Fibroblast of pulmonary artery (primary cell): ENCODE measurements around the gene BHLHE41.
A peak's percentile ranks its signal among the peaks of the same experiment; 100 is the strongest.

Experiments used
- DNase-seq: peaks from one replicate; pipeline ENCODE4 v3.0.0-alpha.2; 2010; ENCODE audit warnings: low read depth
- H3K4me3 ChIP-seq: replicated peaks from 2 replicates; pipeline ENCODE4 v1.5.1; 2011; ENCODE audit warnings: low read depth, mild to moderate bottlenecking, control low read depth, low read length, moderate library complexity
- CTCF ChIP-seq: IDR thresholded peaks from 2 replicates; pipeline ENCODE4 v1.5.1; 2011; ENCODE audit warnings: mild to moderate bottlenecking, control low read depth, low read length, inconsistent platforms; ENCODE audit errors: missing control alignments

The BHLHE41 gene

DNA sequence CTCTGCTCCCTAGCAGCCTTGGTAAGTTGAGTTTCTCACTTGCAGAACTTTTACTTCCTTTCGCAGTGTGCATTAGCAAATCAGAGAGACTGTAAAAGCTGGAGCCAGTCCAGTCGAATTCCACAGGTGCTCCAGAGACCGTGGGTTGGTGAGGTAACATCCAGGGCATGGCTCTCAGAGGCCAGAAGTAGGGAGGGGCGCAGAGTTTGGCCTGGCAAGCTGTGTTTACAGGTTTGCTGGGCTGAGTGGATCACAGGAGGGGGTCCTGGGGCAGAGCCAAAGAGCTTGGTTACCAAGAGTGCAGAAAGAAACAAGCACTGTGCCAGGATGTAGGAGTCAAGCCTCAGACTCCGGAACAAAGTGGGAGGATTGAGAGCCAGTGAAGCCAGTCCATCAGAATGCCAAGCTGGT lies 10.2 kb upstream of the BHLHE41 start:
- DNase-seq: peak; percentile 52
- no peak overlapping the region for H3K4me3 ChIP-seq
- no peak for TF ChIP-seq CTCF

GRCh38 chr12:26134540-26134939 lies 9.7 kb upstream of the BHLHE41 start:
- H3K4me3 ChIP-seq: no peak overlapping the region
- TF ChIP-seq CTCF: no peak
- no peak for DNase-seq

- no peak for DNase-seq
- H3K4me3 ChIP-seq: no peak overlapping the region
- no peak for TF ChIP-seq CTCF
These were observed 8.7 kb upstream of the BHLHE41 start for GRCh38 chr12:26133521-26133920.

- TF ChIP-seq CTCF: no peak
- no peak for DNase-seq
- no peak overlapping the region for H3K4me3 ChIP-seq
These were observed 8.0 kb upstream of the BHLHE41 start for GRCh38 chr12:26132866-26133265.

DNA sequence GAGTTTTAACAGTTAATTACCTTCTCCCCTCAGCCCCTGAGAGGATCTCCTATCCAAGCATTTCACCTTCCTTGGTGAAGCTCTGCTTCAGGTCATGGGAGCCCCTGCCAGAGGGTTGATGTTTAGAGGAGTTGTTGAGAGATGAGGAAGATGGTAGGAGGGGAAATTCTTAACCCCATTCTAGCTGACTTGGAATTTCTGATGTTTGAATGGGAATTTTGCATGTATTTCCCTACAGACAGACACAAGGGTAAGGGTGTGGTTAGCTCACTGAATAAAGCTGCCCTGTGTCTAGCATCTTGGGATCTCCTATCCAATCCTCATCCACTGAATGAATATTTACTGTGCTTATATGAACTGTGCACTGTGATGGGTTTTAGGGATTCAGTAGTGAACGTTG lies 7.1 kb upstream of the BHLHE41 start:
- no peak for TF ChIP-seq CTCF
- no peak overlapping the region for H3K4me3 ChIP-seq
- no peak for DNase-seq

- no peak overlapping the region for H3K4me3 ChIP-seq
- TF ChIP-seq CTCF: no peak
These were observed 5.9 kb upstream of the BHLHE41 start for GRCh38 chr12:26130728-26131127.

DNA sequence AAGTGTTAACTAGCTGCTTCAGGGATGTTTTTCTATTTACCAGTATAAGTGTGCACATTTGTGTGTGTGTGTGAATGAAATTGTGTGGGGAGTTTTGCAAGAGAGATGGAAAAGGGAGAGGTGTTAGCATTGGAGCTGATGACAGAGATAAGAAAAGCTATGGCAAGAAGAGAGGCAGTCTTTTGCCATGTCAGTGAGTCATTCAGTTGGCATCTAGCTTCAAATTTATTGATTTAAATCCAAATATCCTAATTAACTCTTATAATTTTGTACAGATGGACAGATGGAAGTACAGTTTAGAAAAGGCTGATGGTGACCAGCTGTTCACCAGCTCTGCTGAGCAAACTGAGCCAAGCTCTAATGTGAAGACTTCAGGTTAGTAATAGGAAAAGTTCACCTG lies 3.3 kb upstream of the BHLHE41 start:
- no peak for TF ChIP-seq CTCF
- no peak for DNase-seq
- no peak overlapping the region for H3K4me3 ChIP-seq

More at GRCh38 chr12:26130728-26131127, 5.9 kb upstream of the BHLHE41 start:
- no peak for DNase-seq
